IMR-90 (cell line): ENCODE results near the gene MAG. TPM values are rescaled to one million over a fixed set of nuclear protein-coding genes. Genes with fewer than 3 reads are reported as not detected.

Experiments
- ATAC-seq: fragments of 200-7000 bp; cut with Tn5 transposase; 2 replicates; pipeline ENCODE4 v1.9.1; 2020; ENCODE audit warnings: low read depth, mild to moderate bottlenecking, moderate library complexity
- BruUV-seq: library from RNA; stranded (reverse); fragments of 400-500 nt; replicated peaks from 2 replicates; lab custom pipeline; 2021; lab: Mats Ljungman, UMichigan
- CTCF ChIA-PET: fragments of 300-600 bp; formaldehyde crosslinking; extraction: SDS; loops from one replicate; lab custom pipeline; 2021; ENCODE audit warnings: antibody characterized with exemption; lab: Yijun Ruan, JAX
- POLR2A ChIA-PET: fragments of 300-600 bp; sonication (Branson Sonifier 250); formaldehyde crosslinking; loops from one replicate; lab custom pipeline; 2022; ENCODE audit warnings: antibody characterized with exemption; ENCODE audit not compliant: unreplicated experiment; lab: Charles Lee
- DNase-seq: peaks from one replicate; pipeline ENCODE4 v3.0.0; 2013
- H2AFZ ChIP-seq: replicated peaks from 2 replicates; pipeline ENCODE3; 2013; ENCODE audit warnings: low read length, mild to moderate bottlenecking; ENCODE audit not compliant: poor library complexity
- H2AK5ac ChIP-seq: 2 replicates; pipeline ENCODE4 v1.6.1; 2013; ENCODE audit warnings: low read depth, low read length, inconsistent platforms
- H2AK9ac ChIP-seq: replicated peaks from 2 replicates; pipeline ENCODE3; 2013; ENCODE audit warnings: mild to moderate bottlenecking, low read depth, low read length, moderate library complexity; ENCODE audit not compliant: poor library complexity
- H2BK120ac ChIP-seq: 2 replicates; pipeline ENCODE4 v1.6.1; 2013; ENCODE audit warnings: low read depth, low read length, inconsistent platforms
- H2BK15ac ChIP-seq: 3 replicates; pipeline ENCODE4 v1.6.1; 2013; ENCODE audit warnings: low read depth, low read length, inconsistent platforms
- H2BK20ac ChIP-seq: 2 replicates; pipeline ENCODE4 v1.6.1; 2013; ENCODE audit warnings: low read depth, mild to moderate bottlenecking, inconsistent platforms, low read length, moderate library complexity
- H2BK5ac ChIP-seq: 2 replicates; pipeline ENCODE4 v1.6.1; 2013; ENCODE audit warnings: mild to moderate bottlenecking, low read depth, low read length, inconsistent platforms; ENCODE audit not compliant: poor library complexity, severe bottlenecking
- H3K14ac ChIP-seq: replicated peaks from 2 replicates; pipeline ENCODE4 v1.6.1; 2013; ENCODE audit warnings: low read depth, low read length, inconsistent platforms
- H3K18ac ChIP-seq: 2 replicates; pipeline ENCODE4 v1.6.1; 2013; ENCODE audit warnings: low read depth, low read length, control low read depth
- H3K23ac ChIP-seq: 2 replicates; pipeline ENCODE4 v1.6.1; 2013; ENCODE audit warnings: low read depth, low read length, inconsistent platforms
- H3K27ac ChIP-seq: 2 replicates; pipeline ENCODE4 v1.5.1; 2013; ENCODE audit warnings: mild to moderate bottlenecking, control low read depth, low read length; ENCODE audit not compliant: insufficient read depth
- H3K27me3 ChIP-seq: 2 replicates; pipeline ENCODE4 v1.6.1; 2013; ENCODE audit warnings: low read length; ENCODE audit not compliant: control insufficient read depth, insufficient read depth
- H3K36me3 ChIP-seq: 2 replicates; pipeline ENCODE4 v1.6.1; 2013; ENCODE audit warnings: low read length, mixed read lengths; ENCODE audit not compliant: control insufficient read depth, insufficient read depth
- H3K4ac ChIP-seq: 2 replicates; pipeline ENCODE4 v1.6.1; 2013; ENCODE audit warnings: low read depth, low read length, inconsistent platforms
- H3K4me1 ChIP-seq: 2 replicates; pipeline ENCODE4 v1.6.1; 2013; ENCODE audit warnings: low read length, mixed read lengths; ENCODE audit not compliant: control insufficient read depth, insufficient read depth
- H3K4me2 ChIP-seq: 2 replicates; pipeline ENCODE4 v1.6.1; 2013; ENCODE audit warnings: low read depth, mild to moderate bottlenecking, control low read depth, low read length, moderate library complexity
- H3K4me3 ChIP-seq: 2 replicates; pipeline ENCODE4 v1.5.1; 2013; ENCODE audit warnings: low read depth, mild to moderate bottlenecking, control low read depth, low read length, moderate library complexity; ENCODE audit not compliant: insufficient read depth
- H3K56ac ChIP-seq: 2 replicates; pipeline ENCODE4 v1.6.1; 2013; ENCODE audit warnings: low read length, inconsistent platforms; ENCODE audit not compliant: insufficient read depth; ENCODE audit errors: extremely low read depth
- H3K79me1 ChIP-seq, 2 experiments: 2 replicates each; pipeline ENCODE4 v1.6.1; 2013; ENCODE audit warnings: low read length in 2 of 2, inconsistent platforms in 1 of 2, low read depth in 1 of 2
- H3K9ac ChIP-seq: 2 replicates; pipeline ENCODE4 v1.6.1; 2013; ENCODE audit warnings: low read depth, low read length, control low read depth
- H3K9me1 ChIP-seq: 2 replicates; pipeline ENCODE4 v1.6.1; 2013; ENCODE audit warnings: low read length, inconsistent platforms; ENCODE audit not compliant: insufficient read depth
- H3K9me3 ChIP-seq: 2 replicates; pipeline ENCODE4 v1.6.1; 2013; ENCODE audit warnings: low read length; ENCODE audit not compliant: control insufficient read depth, insufficient read depth
- H4K20me1 ChIP-seq: 2 replicates; pipeline ENCODE4 v1.6.1; 2013; ENCODE audit warnings: low read length, inconsistent platforms; ENCODE audit not compliant: insufficient read depth
- H4K5ac ChIP-seq: 2 replicates; pipeline ENCODE4 v1.6.1; 2013; ENCODE audit warnings: mild to moderate bottlenecking, low read depth, low read length, control low read depth
- H4K8ac ChIP-seq, 2 experiments: 2 replicates each; pipeline ENCODE4 v1.6.1; 2013; ENCODE audit warnings: low read depth in 2 of 2, low read length in 2 of 2, control low read depth in 1 of 2, inconsistent platforms in 1 of 2
- H4K91ac ChIP-seq: 2 replicates; pipeline ENCODE4 v1.6.1; 2013; ENCODE audit warnings: low read depth, low read length, inconsistent platforms; ENCODE audit not compliant: insufficient read depth
- BHLHE40 ChIP-seq: fragments of 150-350 bp; IDR thresholded peaks from 2 replicates; pipeline ENCODE4 v1.6.1; 2016; ENCODE audit warnings: mild to moderate bottlenecking, low read depth, low read length
- CEBPB ChIP-seq: IDR thresholded peaks from 2 replicates; pipeline ENCODE4 v1.6.1; 2012; ENCODE audit warnings: low read depth, low read length, improper control_type of control experiment
- CHD1 ChIP-seq: IDR thresholded peaks from 2 replicates; pipeline ENCODE4 v1.6.1; 2012; ENCODE audit warnings: low read depth, low read length, improper control_type of control experiment
- MXI1 ChIP-seq: IDR thresholded peaks from 2 replicates; pipeline ENCODE4 v1.6.1; 2012; ENCODE audit warnings: low read depth, mild to moderate bottlenecking, low read length, moderate library complexity, borderline replicate concordance
- RCOR1 ChIP-seq: IDR thresholded peaks from 2 replicates; pipeline ENCODE4 v1.6.1; 2012; ENCODE audit warnings: mild to moderate bottlenecking, low read length, improper control_type of control experiment; ENCODE audit not compliant: insufficient replicate concordance
- RFX5 ChIP-seq: IDR thresholded peaks from 2 replicates; pipeline ENCODE4 v1.8.0; 2012; ENCODE audit warnings: low read depth, mild to moderate bottlenecking, low read length, moderate library complexity
- WGBS, 2 experiments: methylation state at CpG; one replicate each; pipeline versions ENCODE4 v1.1.5 to v1.1.7; 2013; ENCODE audit warnings: missing lambda C conversion rate in 2 of 2; ENCODE audit not compliant: insufficient read length in 1 of 2; ENCODE audit errors: extremely low coverage in 2 of 2; 5-methylcytosine and 5-hydroxymethylcytosine counted together
- dilution Hi-C: fragments of 300-500 bp; cut with HindIII; formaldehyde crosslinking; loops from one replicate; pipeline ENCODE4 v1.14.3; 2018; ENCODE audit warnings: low sequenced_read_pairs; ENCODE audit not compliant: unreplicated experiment
- in situ Hi-C: fragments of 300-500 bp; cut with MboI; formaldehyde crosslinking; loops from 3 replicates; pipeline ENCODE4 v1.14.3; 2019; ENCODE audit warnings: low sequenced_read_pairs, inconsistent platforms, mixed read lengths
- intact Hi-C: fragments of 100-400 bp; cut with micrococcal nuclease; formaldehyde crosslinking; loops from 2 replicates; pipeline ENCODE4 v1.10.0; 2022
- polyA plus RNA-seq, 3 experiments: library from polyadenylated mRNA; depleted of rRNA; stranded (reverse); fragments of >200 nt; gene quantifications; 2 replicates each; pipeline ENCODE4 v1.2.3, GENCODE V29; 2012; ENCODE audit warnings: low replicate concordance in 1 of 3
- total RNA-seq: library from RNA; depleted of rRNA; stranded (reverse); fragments of >200 nt; gene quantifications from 2 replicates; pipeline ENCODE4 v1.2.3, GENCODE V29; 2012
- TF ChIP-seq, protein P1 (sequence below): fragments of 150-350 bp; IDR thresholded peaks from 2 replicates; pipeline ENCODE4 v1.6.1; 2016; ENCODE audit warnings: low read depth, mild to moderate bottlenecking, low read length, moderate library complexity, borderline replicate concordance
- TF ChIP-seq, protein P2 (sequence below): fragments of 150-350 bp; IDR thresholded peaks from 2 replicates; pipeline ENCODE4 v1.6.1; 2017; ENCODE audit warnings: mild to moderate bottlenecking, antibody characterized with exemption, low read length, low read depth

The MAG gene
- total and polyA plus RNA-seq, 2 of the 4 experiments (the other 2 are of a cell fraction): not detected

DNA sequence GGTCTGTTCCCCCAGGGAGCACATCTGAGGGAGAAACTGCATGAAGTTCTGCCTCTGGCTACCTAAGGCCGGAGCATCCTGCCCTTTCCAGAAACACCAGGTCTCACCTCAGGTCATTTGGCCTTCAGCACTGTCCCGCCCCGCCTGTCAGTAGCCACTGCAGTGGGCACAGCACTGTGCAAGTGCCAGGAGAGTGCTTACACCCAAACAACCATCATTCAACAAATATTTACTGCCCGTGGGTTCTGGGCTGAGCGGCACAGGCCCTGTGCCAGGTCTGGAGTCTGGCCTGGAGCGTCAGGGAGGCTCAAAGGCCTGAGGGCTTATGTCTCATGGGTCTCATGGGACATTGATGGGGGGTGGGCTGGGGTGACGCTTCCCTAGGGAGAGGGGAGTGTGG is 20.4 kb upstream of the MAG start:
- Histone ChIP-seq H3K4ac (no peak overlapping the region), H2BK120ac (no peak overlapping the region), H3K14ac (no peak overlapping the region), H4K8ac (no peak overlapping the region), H2AFZ (peak overlapping the region; percentile 0), H3K18ac (no peak overlapping the region), H4K5ac (no peak overlapping the region), H3K79me1 (peaks cover 14 to 42% of the 10 kb centered on the region in 2 experiments), H2BK15ac (no peak overlapping the region), H3K36me3 (peaks cover 45% of the 10 kb centered on the region), H3K4me1 (peaks cover 4% of the 10 kb centered on the region), H3K27me3 (no peaks in the 10 kb centered on the region), H2AK9ac (peak overlapping the region; percentile 23), H4K91ac (no peak overlapping the region), H4K20me1 (no peaks in the 10 kb centered on the region), H3K27ac (no peak overlapping the region), H3K4me3 (no peak overlapping the region), H3K23ac (no peak overlapping the region), H3K4me2 (no peak overlapping the region), H2AK5ac (no peak overlapping the region), H3K56ac (no peak overlapping the region), H2BK5ac (no peak overlapping the region), H2BK20ac (no peak overlapping the region), H3K9ac (no peak overlapping the region), H3K9me1 (no peaks in the 10 kb centered on the region; the same call in 1 of the 2 replicates), H3K9me3 (no peaks in the 10 kb centered on the region)
- intact Hi-C loops (no loop called here), in situ Hi-C loops (no loop called here), dilution Hi-C loops (no loop called here)
- ATAC-seq (no peak), DNase-seq (no peak)
- ChIA-PET CTCF (no interaction called here), POLR2A (no interaction called here)
- TF ChIP-seq, protein P1, sequence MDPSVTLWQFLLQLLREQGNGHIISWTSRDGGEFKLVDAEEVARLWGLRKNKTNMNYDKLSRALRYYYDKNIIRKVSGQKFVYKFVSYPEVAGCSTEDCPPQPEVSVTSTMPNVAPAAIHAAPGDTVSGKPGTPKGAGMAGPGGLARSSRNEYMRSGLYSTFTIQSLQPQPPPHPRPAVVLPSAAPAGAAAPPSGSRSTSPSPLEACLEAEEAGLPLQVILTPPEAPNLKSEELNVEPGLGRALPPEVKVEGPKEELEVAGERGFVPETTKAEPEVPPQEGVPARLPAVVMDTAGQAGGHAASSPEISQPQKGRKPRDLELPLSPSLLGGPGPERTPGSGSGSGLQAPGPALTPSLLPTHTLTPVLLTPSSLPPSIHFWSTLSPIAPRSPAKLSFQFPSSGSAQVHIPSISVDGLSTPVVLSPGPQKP: no peak
- TF ChIP-seq, protein P2, sequence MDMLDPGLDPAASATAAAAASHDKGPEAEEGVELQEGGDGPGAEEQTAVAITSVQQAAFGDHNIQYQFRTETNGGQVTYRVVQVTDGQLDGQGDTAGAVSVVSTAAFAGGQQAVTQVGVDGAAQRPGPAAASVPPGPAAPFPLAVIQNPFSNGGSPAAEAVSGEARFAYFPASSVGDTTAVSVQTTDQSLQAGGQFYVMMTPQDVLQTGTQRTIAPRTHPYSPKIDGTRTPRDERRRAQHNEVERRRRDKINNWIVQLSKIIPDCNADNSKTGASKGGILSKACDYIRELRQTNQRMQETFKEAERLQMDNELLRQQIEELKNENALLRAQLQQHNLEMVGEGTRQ: no peak
- no peak for TF ChIP-seq CEBPB
- TF ChIP-seq RFX5: no peak
- no peak for TF ChIP-seq BHLHE40
- no peak for TF ChIP-seq RCOR1
- TF ChIP-seq CHD1: no peak
- TF ChIP-seq MXI1: no peak
- 90% methylated on average over 2 of the region's 7 CpGs; no CpG with 5 or more reads in 1 of the 2 experiments for WGBS, 2 experiments
- BruUV-seq: no TSS peak
